Subcutaneous abdominal adipose tissue (tissue), 5 donors: ENCODE measurements around the gene ADAMTS15.

Experiments used
- H3K27ac ChIP-seq: one replicate; pipeline ENCODE4 v1.7.0; 2013; ENCODE audit warnings: low read depth, mild to moderate bottlenecking, inconsistent platforms, low read length, moderate library complexity
- H3K27me3 ChIP-seq, 5 donors: one replicate each; pipeline ENCODE4 v1.7.0; 2013; ENCODE audit warnings: low read length in 5 of 5, inconsistent platforms in 1 of 5; ENCODE audit not compliant: control insufficient read depth in 5 of 5, insufficient read depth in 4 of 5
- H3K36me3 ChIP-seq, 5 donors: one replicate each; pipeline ENCODE4 v1.7.0; 2013; ENCODE audit warnings: low read length in 5 of 5; ENCODE audit not compliant: control insufficient read depth in 5 of 5, insufficient read depth in 5 of 5
- H3K4me1 ChIP-seq, 5 donors: one replicate each; pipeline ENCODE4 v1.7.0; 2013; ENCODE audit warnings: low read length in 5 of 5, mild to moderate bottlenecking in 3 of 5, moderate library complexity in 1 of 5; ENCODE audit not compliant: control insufficient read depth in 5 of 5, insufficient read depth in 5 of 5
- H3K4me3 ChIP-seq, 5 donors: one replicate each; pipeline ENCODE4 v1.7.0; 2013; ENCODE audit warnings: low read length in 5 of 5, low read depth in 1 of 5
- H3K9ac ChIP-seq, 5 donors: one replicate each; pipeline ENCODE4 v1.7.0; 2013; ENCODE audit warnings: low read length in 5 of 5, mild to moderate bottlenecking in 4 of 5, moderate library complexity in 3 of 5
- H3K9me3 ChIP-seq, 5 donors: one replicate each; pipeline ENCODE4 v1.7.0; 2013; ENCODE audit warnings: low read length in 5 of 5; ENCODE audit not compliant: control insufficient read depth in 5 of 5
- donor health status: healthy.
- donor health status: healthy.
- donor health status: healthy.
- donor health status: healthy.
- donor health status: healthy.

ADAMTS15 gene

DNA sequence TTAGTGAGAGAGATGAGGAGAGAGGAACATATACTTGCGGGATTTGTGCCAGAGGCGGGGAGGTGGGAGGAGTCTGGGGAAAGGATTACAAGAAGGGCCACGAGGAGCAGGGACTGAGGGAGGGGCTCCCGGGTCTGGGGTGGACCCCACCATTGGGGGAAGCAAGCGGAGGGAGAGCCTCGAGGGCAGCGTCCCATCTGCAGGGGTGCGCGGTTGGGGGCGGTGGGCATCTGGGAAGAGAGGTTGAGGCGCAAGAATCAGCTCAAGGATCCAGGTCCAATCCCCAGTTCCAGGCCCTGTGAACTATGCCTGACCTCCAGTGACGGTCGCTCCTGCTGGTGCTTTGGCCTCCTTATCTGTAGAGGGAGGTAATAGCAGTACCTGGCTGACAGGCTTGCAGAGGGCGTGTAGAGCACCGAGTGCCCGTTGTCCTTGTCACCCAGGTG lies 38.0 kb downstream of the ADAMTS15 start:
- Histone ChIP-seq H3K36me3 (peaks cover 0 to 4% (median 0%) of the 10 kb centered on the region in 5 donors), H3K9ac (no peak overlapping the region), H3K4me3 (no peak overlapping the region), H3K9me3 (no peaks in the 10 kb centered on the region), H3K27me3 (no peaks in the 10 kb centered on the region), H3K27ac (no peak overlapping the region), H3K4me1 (peaks cover 0 to 5% (median 0%) of the 10 kb centered on the region in 5 donors)

DNA sequence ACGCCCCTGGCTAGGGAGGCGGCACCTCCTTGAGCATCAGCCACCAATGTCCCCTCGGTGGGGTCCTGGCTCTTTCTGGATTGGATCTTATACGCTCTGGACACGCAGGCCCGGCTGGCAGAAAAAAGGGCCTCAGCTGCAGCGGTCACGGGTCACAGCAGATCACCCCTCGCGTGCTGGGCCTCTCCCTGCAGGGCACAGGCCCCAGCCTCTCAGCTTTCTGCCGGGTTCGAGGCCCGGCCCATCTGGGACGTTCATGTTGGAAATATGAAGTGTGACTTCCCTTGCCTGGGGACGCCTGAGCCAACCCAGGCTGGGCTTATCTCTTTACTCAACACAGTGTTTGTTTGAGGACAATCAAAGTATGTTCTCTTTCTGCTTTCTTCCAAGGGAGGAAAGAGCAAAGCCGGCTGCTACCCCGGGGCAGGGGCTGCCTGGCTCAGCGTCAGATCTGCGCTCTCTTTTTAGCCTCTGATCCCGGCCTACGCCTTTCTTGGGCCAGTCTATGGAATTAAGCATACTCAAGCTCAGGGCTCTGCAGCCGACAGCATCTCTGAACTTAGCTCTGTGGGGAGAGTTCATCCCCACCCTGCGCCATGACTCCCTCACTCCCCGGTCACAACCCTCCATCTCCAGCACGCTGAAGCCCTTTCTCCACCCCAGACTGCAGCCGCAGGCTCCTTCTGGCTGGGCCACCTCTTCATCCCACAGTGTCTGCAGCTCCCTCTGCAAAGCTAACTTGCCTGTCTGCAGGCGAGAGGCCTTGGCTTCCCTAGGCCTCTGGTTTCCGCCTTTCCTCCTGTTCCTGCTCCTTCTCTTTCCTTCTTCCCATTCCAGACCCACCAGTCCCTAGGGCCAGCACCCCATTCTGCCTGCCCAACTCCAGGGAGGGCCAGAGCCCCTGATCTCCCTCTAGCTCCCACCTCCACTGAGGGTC lies 38.8 kb downstream of the ADAMTS15 start:
- Histone ChIP-seq H3K27me3 (no peaks in the 10 kb centered on the region), H3K36me3 (peaks cover 0 to 4% (median 0%) of the 10 kb centered on the region in 5 donors), H3K4me1 (peaks cover 0 to 5% (median 0%) of the 10 kb centered on the region in 5 donors), H3K9me3 (no peaks in the 10 kb centered on the region), H3K27ac (no peak overlapping the region), H3K9ac (no peak overlapping the region), H3K4me3 (no peak overlapping the region)

DNA sequence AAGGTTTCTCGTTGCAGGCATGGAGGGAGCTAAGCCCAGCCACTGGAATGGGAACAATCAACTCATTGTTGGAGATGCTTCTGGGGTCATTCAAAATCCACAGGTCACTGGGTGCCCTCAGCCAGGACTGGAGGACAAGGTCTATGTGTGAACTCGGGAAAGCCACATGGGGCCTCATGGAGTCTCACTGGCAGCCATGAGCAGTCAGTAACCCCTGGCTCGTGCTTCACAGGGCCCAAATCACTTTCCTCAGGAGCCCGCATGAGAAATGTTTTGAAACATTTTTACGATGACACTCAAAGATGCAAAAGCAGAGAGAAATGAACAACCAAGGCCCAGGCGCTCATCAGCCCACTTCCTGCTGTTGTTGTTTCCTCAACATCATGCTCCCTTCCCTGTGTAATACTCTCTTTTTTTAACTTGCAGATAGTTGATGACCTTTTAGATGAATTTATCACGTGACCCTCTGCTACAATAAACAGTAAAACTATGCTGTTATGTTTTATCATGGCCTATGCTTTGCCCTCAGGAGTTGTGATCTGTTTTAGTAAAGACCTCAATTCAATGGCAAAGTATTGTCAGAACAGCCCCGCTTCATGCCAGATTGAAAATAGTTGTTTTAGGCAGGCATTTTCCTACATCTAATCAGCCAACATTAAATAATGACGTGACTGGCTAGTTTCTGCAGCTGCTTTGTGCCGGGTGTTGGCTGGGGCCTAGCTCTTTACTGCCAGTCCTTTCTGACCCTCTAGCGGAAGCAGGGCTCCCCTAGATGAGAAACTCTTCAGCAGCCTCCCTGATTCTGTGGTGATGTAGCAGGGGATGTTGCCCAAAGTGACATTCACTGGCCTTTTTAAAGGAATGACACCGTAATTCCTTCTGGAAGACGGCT lies 39.7 kb downstream of the ADAMTS15 start:
- Histone ChIP-seq H3K4me3 (no peak overlapping the region), H3K36me3 (peaks cover 0 to 4% (median 0%) of the 10 kb centered on the region in 5 donors), H3K27me3 (no peaks in the 10 kb centered on the region), H3K4me1 (peaks cover 0 to 5% (median 0%) of the 10 kb centered on the region in 5 donors), H3K27ac (no peak overlapping the region), H3K9ac (no peak overlapping the region), H3K9me3 (no peaks in the 10 kb centered on the region)

DNA sequence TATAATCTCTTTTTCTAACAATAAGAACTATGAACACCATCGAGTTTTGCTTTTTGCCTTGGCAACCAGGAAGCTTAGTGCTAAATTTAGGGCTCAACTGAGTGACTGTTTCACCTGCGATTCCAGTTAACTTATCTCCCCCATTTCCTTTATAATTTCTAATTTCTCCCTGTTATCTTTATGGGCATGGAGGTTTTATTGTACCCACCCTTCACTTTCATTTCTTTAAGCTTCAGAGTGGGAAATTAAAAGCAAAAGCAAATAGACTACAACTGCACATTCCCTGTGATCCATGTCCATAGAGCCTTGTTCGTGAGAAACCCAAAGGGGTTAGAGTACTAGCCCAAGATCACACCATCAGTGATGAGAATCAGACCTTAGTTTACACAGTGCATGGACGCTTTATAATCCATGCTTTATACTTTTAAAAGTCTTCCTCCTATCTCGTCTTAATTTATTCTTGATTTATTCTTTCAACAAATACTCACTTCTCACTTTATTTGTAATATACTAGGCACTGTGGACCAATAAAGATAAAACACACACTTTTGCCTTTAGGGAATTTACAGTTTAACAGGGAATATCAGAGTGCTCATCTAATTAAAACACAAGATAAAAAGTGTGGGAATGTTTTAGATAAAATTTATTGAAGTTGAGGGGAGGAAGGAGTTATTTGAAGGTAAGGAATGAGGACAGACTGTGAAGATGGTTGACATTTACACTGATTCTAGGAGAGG lies 40.6 kb downstream of the ADAMTS15 start:
- H3K4me3 ChIP-seq = no peak overlapping the region
- no peaks in the 10 kb centered on the region for H3K9me3 ChIP-seq
- peaks cover 0 to 4% (median 0%) of the 10 kb centered on the region in 5 donors for H3K36me3 ChIP-seq
- H3K4me1 ChIP-seq = peaks cover 0 to 5% (median 0%) of the 10 kb centered on the region in 5 donors
- no peak overlapping the region for H3K27ac ChIP-seq
- H3K27me3 ChIP-seq = no peaks in the 10 kb centered on the region
- no peak overlapping the region for H3K9ac ChIP-seq

DNA sequence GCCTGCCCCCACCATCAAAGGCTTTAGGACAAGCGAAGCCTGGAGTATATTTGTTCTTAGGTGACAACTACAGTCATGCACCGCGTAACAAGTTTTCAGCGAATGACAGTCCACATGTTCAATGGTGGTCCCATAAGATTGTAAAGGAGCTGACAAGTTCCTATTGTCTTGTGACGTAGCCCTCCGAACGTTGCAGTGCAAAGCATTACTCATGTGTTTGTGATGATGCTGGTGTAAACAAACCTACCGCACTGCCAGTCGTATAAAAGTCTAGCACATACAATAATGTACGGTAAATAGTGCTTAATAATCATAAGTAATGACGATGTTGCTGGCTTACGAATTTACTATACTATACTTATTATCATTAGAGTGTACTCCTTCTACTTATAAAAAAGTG lies 41.3 kb downstream of the ADAMTS15 start:
- no peak overlapping the region for H3K4me3 ChIP-seq
- H3K27ac ChIP-seq = no peak overlapping the region
- H3K4me1 ChIP-seq = peaks cover 0 to 5% (median 0%) of the 10 kb centered on the region in 5 donors
- H3K9me3 ChIP-seq = no peaks in the 10 kb centered on the region
- H3K9ac ChIP-seq = no peak overlapping the region
- peaks cover 0 to 4% (median 0%) of the 10 kb centered on the region in 5 donors for H3K36me3 ChIP-seq
- H3K27me3 ChIP-seq = no peaks in the 10 kb centered on the region

DNA sequence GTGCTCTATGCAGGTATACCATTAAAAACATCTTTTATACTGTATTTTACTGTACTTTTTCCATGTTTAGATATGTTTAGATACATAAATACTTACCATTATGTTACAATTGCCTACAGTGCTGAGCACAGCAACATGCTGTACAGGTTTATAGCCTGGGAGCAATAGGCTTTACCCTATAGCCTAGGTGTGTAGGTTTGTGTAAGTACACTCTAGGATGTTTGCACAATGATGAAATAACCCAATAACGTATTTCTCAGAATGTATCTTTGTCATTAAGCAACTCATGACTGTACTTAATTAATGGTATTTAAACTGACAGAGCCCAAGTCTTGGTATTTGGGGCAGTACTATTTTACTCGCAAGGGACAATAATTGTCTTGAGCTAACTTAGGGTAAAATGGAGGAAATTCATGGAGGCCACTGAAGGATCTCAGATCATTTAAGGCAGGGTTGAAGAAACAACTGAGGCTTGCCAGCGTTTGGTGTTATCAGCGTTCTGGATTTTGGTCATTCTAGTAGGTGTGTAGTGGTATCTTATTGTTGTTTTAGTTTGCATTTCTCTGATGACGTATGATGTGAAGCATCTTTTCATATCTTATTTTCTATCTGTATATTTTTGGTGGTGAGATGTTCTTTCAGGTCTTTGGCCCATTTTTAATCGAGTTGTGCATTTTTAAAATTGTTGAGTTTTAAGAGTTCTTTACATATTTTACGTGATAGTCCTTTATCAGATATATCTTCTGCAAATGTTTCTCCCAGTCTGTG lies 42.4 kb downstream of the ADAMTS15 start:
- no peaks in the 10 kb centered on the region for H3K27me3 ChIP-seq
- no peak overlapping the region for H3K9ac ChIP-seq
- peaks cover 0 to 4% (median 0%) of the 10 kb centered on the region in 5 donors for H3K36me3 ChIP-seq

DNA sequence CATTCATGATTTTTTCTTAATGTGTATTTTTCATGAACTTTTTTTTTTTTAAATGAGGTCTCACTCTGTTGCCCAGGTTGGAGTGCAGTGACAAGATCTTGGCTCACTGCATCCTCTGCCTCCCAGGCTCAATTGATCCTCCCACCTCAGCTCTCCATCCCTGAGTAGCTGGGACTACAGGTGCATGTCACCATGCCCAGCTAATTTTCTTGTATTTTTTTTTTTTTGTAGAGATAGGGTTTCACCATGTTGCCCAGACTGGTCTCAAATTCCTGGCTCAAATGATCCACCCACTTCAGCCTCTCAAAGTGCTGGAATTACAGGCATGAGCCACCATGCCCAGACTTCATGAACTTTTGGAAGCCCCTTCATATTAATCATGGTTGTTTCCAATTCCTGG lies 49.7 kb downstream of the ADAMTS15 start:
- Histone ChIP-seq H3K36me3 (no peaks in the 10 kb centered on the region), H3K9ac (no peak overlapping the region), H3K4me3 (no peak overlapping the region), H3K27ac (no peak overlapping the region), H3K9me3 (peaks cover 0 to 4% (median 0%) of the 10 kb centered on the region in 5 donors), H3K4me1 (no peaks in the 10 kb centered on the region), H3K27me3 (no peaks in the 10 kb centered on the region)

More for the DNA sequence above, 42.4 kb downstream of the ADAMTS15 start:
- Histone ChIP-seq H3K4me1 (peaks cover 0 to 5% (median 0%) of the 10 kb centered on the region in 5 donors), H3K27ac (no peak overlapping the region), H3K9me3 (no peaks in the 10 kb centered on the region), H3K4me3 (no peak overlapping the region)

DNA sequence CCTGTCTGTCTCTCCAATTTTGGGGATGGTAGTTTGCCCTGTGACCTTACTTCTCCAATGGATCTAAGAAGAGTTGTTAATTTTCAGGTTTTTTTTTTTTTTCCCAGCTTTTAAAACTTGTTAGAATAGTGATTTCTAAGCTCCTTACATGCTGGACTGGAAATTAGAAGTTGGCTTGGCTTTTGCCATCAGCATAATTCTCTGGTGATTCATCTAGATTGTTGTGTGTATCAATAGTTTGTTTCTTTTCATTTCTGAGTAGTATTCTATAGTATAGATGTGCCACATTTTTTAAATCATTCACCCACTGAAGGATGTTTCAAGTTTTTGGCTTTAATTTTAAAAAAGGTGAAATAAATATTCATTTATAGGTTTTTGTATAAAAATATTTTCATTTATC lies 51.4 kb downstream of the ADAMTS15 start:
- Histone ChIP-seq H3K4me3 (no peak overlapping the region), H3K9ac (no peak overlapping the region), H3K27ac (no peak overlapping the region)

DNA sequence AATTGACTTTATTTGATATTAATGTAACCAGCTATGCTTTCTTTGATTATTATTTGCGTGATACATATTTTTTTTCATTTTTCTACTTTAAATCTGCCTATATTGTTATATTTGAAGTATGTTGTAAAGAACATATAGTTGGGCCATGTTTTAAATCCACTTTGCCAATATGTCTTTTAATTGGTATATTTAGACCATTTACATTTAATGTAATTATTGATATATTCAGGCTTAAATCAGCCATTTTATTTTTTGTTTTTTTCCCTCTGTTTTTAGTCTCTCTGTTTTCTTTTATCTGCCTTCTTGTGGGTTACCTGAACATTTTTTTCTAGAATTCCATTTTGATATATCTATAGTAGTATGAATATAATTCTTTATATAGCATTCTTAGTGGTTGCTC lies 55.9 kb downstream of the ADAMTS15 start:
- Histone ChIP-seq H3K4me3 (no peak overlapping the region), H3K9me3 (peaks cover 0 to 6% (median 0%) of the 10 kb centered on the region in 5 donors), H3K27me3 (no peaks in the 10 kb centered on the region), H3K36me3 (no peaks in the 10 kb centered on the region), H3K9ac (no peak overlapping the region), H3K4me1 (peaks cover 0 to 2% (median 0%) of the 10 kb centered on the region in 5 donors), H3K27ac (no peak overlapping the region)

More for the DNA sequence above, 51.4 kb downstream of the ADAMTS15 start:
- H3K27me3 ChIP-seq = no peaks in the 10 kb centered on the region
- H3K36me3 ChIP-seq = no peaks in the 10 kb centered on the region
- H3K4me1 ChIP-seq = no peaks in the 10 kb centered on the region
- peaks cover 0 to 6% (median 0%) of the 10 kb centered on the region in 5 donors for H3K9me3 ChIP-seq
